ENCODE results near the gene BNC2.

BNC2 gene

GRCh38 chr9:16527573-16527972, 342.9 kb downstream of the BNC2 start:
- no peaks in the 10 kb centered on the region for H3K27me3 ChIP-seq (ENCODE audit: insufficient read depth, low read length, poor library complexity, severe bottlenecking)
- H3K36me3 ChIP-seq (ENCODE audit: insufficient read depth, low read length): no peaks in the 10 kb centered on the region
- no peaks in the 10 kb centered on the region for H4K20me1 ChIP-seq (ENCODE audit: insufficient read depth, low read length, poor library complexity, severe bottlenecking)
- H3K9me2 ChIP-seq (replicated peaks; ENCODE audit: low read depth, low read length): no peaks in the 10 kb centered on the region
- H3K4me2 ChIP-seq (ENCODE audit: low read depth, low read length, poor library complexity, severe bottlenecking): no peak overlapping the region
- no peak overlapping the region for H3K9ac ChIP-seq (ENCODE audit: low read depth, low read length, poor library complexity, severe bottlenecking)
- H3F3A ChIP-seq (ENCODE audit: low read depth): no peaks in the 10 kb centered on the region
- peaks cover 4% of the 10 kb centered on the region for H3K4me1 ChIP-seq (ENCODE audit: insufficient read depth, low read length, poor library complexity, severe bottlenecking)
- no peak overlapping the region for H2AFZ ChIP-seq (ENCODE audit: low read length)
- no peak for TF ChIP-seq CTCF (conservative IDR thresholded peaks at IDR 0.05; ENCODE audit: low read length)
- no peaks in the 10 kb centered on the region for H3K79me2 ChIP-seq (ENCODE audit: insufficient read depth, low read length)
- H3K4me3 ChIP-seq (ENCODE audit: low read length, poor library complexity, severe bottlenecking): no peak overlapping the region
- H3K9me3 ChIP-seq (ENCODE audit: insufficient read depth, low read depth, low read length): no peaks in the 10 kb centered on the region

DNA sequence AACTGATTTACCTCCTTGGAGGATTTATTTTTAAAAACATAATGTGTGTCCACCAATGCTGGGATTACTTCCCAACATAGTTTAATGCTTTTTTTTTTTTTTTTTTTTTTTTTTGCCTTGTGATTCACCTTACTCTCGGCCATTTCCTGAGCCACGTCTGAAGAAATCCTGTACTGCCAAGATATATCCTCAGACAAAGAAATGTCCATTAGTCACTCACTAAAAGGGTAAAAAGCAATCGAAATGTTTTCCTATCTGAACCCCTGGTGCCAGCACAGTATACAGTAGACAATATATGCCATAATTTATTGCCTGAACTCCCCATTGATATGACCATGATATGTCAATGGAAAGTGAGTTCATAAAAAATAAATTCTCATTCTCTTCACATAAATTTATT, 344.1 kb downstream of the BNC2 start:
- Histone ChIP-seq H3K36me3 (ENCODE audit: insufficient read depth, low read length) (no peaks in the 10 kb centered on the region), H3K27me3 (ENCODE audit: insufficient read depth, low read length, poor library complexity, severe bottlenecking) (no peaks in the 10 kb centered on the region), H3K79me2 (ENCODE audit: insufficient read depth, low read length) (no peaks in the 10 kb centered on the region), H4K20me1 (ENCODE audit: insufficient read depth, low read length, poor library complexity, severe bottlenecking) (no peaks in the 10 kb centered on the region), H3K9me3 (ENCODE audit: insufficient read depth, low read depth, low read length) (no peaks in the 10 kb centered on the region), H2AFZ (ENCODE audit: low read length) (no peak overlapping the region), H3K4me2 (ENCODE audit: low read depth, low read length, poor library complexity, severe bottlenecking) (no peak overlapping the region), H3F3A (ENCODE audit: low read depth) (no peaks in the 10 kb centered on the region), H3K4me1 (ENCODE audit: insufficient read depth, low read length, poor library complexity, severe bottlenecking) (peaks cover 7% of the 10 kb centered on the region), H3K9ac (ENCODE audit: low read depth, low read length, poor library complexity, severe bottlenecking) (no peak overlapping the region), H3K4me3 (ENCODE audit: low read length, poor library complexity, severe bottlenecking) (no peak overlapping the region), H3K9me2 (replicated peaks; ENCODE audit: low read depth, low read length) (no peaks in the 10 kb centered on the region)
- TF ChIP-seq EZH2phosphoT487 (IDR thresholded peaks at IDR 0.05; ENCODE audit: borderline replicate concordance): no peak
- no peak for TF ChIP-seq CTCF (conservative IDR thresholded peaks at IDR 0.05; ENCODE audit: low read length)

DNA sequence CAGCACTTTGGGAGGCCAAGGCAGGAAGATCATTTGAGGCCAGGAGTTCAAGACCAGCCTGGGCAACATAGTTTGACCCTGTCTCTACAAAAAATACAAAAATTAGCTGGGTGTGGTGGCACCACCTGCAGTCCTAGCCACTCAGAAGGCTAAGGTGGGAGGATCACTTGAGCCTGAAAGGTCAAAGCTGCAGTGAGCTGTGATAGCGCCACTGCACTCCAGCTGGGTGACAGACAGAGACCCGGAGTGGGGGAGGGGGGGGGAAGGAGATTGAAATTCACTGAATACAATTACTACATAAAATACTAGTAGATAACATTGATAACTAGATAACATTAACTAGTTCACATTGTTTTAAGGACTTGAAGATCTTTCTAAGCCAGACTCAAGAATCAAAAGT, 345.6 kb downstream of the BNC2 start:
- no peaks in the 10 kb centered on the region for H3F3A ChIP-seq (ENCODE audit: low read depth)
- peaks cover 7% of the 10 kb centered on the region for H3K4me1 ChIP-seq (ENCODE audit: insufficient read depth, low read length, poor library complexity, severe bottlenecking)
- H3K27me3 ChIP-seq (ENCODE audit: insufficient read depth, low read length, poor library complexity, severe bottlenecking): no peaks in the 10 kb centered on the region
- H3K36me3 ChIP-seq (ENCODE audit: insufficient read depth, low read length): no peaks in the 10 kb centered on the region
- no peak overlapping the region for H3K4me3 ChIP-seq (ENCODE audit: low read length, poor library complexity, severe bottlenecking)
- no peak overlapping the region for H3K9ac ChIP-seq (ENCODE audit: low read depth, low read length, poor library complexity, severe bottlenecking)
- TF ChIP-seq EZH2phosphoT487 (IDR thresholded peaks at IDR 0.05; ENCODE audit: borderline replicate concordance): no peak
- TF ChIP-seq CTCF (conservative IDR thresholded peaks at IDR 0.05; ENCODE audit: low read length): no peak
- H3K9me2 ChIP-seq (replicated peaks; ENCODE audit: low read depth, low read length): no peaks in the 10 kb centered on the region
- no peak overlapping the region for H3K4me2 ChIP-seq (ENCODE audit: low read depth, low read length, poor library complexity, severe bottlenecking)
- H3K79me2 ChIP-seq (ENCODE audit: insufficient read depth, low read length): no peaks in the 10 kb centered on the region
- H3K9me3 ChIP-seq (ENCODE audit: insufficient read depth, low read depth, low read length): no peaks in the 10 kb centered on the region
- no peak overlapping the region for H2AFZ ChIP-seq (ENCODE audit: low read length)
- H4K20me1 ChIP-seq (ENCODE audit: insufficient read depth, low read length, poor library complexity, severe bottlenecking): no peaks in the 10 kb centered on the region

Measured in Loucy (cell line).